IPS-18a (cell line): ENCODE data around the gene DMXL2.
"Not testable (repeated sequence)": the region's sequence is repeated elsewhere in the genome, so short reads cannot be mapped to it uniquely, and the experiment has no call there.

ENCODE experiments used
- H3K27ac ChIP-seq: one replicate; pipeline ENCODE4 v1.5.1; 2013; ENCODE audit warnings: low read length
- H3K27me3 ChIP-seq: one replicate; pipeline ENCODE4 v1.6.1; 2013; ENCODE audit warnings: mild to moderate bottlenecking, low read length; ENCODE audit not compliant: control insufficient read depth, insufficient read depth
- H3K36me3 ChIP-seq: one replicate; pipeline ENCODE4 v1.6.1; 2013; ENCODE audit warnings: low read depth, low read length; ENCODE audit not compliant: control insufficient read depth
- H3K4me1 ChIP-seq: one replicate; pipeline ENCODE4 v1.6.1; 2013; ENCODE audit warnings: low read depth, low read length; ENCODE audit not compliant: control insufficient read depth
- H3K4me3 ChIP-seq: one replicate; pipeline ENCODE4 v1.5.1; 2013; ENCODE audit warnings: low read length
- H3K9ac ChIP-seq: one replicate; pipeline ENCODE4 v1.6.1; 2013; ENCODE audit warnings: mild to moderate bottlenecking, low read length, moderate library complexity
- H3K9me3 ChIP-seq: one replicate; pipeline ENCODE4 v1.6.1; 2013; ENCODE audit warnings: low read depth, low read length; ENCODE audit not compliant: control insufficient read depth

DMXL2 gene

DNA sequence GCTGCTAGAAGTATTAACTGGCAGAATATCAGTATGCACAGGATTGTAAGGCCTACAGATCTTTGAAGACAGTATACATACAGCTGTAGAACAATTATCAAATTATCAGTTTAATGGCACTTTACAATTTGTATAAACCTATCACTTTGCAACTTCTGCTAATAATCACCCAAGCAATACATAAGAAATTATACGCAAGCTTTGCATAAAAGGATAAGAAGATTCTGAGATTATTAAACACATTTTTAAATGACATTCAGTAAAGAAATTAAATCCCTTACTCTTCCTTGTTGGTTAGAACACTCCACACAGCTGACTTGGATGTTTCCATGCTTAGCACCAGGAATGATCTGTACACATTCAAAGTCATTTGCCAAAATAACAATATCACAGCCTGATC lies 46.8 kb downstream of the DMXL2 start:
- H3K27me3 ChIP-seq = no peaks in the 10 kb centered on the region
- H3K27ac ChIP-seq = no peak overlapping the region
- H3K4me1 ChIP-seq = no peaks in the 10 kb centered on the region
- H3K36me3 ChIP-seq = no peaks in the 10 kb centered on the region
- H3K9me3 ChIP-seq = no peaks in the 10 kb centered on the region
- H3K4me3 ChIP-seq = no peak overlapping the region
- H3K9ac ChIP-seq = no peak overlapping the region

DNA sequence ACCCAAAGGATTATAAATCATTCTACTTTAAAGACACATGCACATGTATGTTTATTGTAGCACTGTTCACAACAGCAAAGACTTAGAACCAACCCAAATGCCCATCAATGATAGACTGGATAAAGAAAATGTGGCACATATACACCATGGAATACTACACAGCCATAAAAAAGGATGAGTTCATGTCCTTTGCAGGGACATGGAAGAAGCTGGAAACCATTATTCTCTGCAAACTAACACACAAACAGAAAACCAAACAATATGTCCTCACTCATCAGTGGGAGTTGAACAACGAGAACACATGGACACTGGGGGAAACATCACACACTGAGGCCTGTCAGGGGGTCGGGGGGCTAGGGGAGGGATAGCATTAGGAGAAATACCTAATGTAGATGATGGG lies 49.2 kb downstream of the DMXL2 start:
- not testable (repeated sequence) for H3K4me1 ChIP-seq, H3K36me3 ChIP-seq, H3K9me3 ChIP-seq, H3K9ac ChIP-seq, H3K4me3 ChIP-seq, H3K27ac ChIP-seq, H3K27me3 ChIP-seq

DNA sequence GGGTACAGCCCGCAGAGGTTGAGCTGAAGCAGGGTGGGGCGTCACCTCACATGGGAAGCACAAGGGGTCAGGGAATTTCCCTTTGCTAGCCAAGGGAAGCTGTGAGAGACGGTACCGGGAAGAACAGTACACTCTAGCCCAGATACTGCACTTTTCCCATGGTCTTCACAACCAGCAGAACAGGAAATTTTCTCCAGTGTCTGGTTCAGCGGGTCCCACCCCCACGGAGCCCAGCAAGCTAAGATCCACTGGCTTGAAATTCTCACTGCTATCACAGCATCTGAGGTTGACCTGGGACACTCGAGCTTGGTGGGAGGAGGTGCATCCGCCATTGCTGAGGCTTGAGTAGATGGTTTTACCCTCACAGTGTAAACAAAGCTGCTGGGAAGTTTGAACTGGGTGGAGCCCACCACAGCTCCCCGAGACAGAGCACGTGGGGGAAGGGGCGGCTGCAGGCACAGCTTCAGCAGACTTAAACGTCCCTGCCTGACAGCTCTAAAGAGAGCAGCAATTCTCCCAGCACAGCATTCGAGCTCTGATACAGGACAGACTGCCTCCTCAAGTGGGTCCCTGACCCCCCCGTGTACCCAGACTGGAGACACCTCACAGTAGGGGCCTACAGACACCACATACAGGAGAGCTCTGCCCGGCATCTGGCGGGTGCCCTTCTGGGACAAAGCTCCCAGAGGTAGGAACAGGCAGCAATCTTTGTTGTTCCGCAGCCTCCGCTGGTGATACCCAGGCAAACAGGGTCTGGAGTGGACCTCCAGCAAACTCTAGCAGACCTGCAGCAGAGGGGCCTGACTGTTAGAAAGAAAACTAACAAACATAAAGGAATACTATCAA lies 53.4 kb downstream of the DMXL2 start:
- H3K27me3 ChIP-seq, H3K27ac ChIP-seq, H3K36me3 ChIP-seq, H3K9ac ChIP-seq, H3K4me1 ChIP-seq, H3K9me3 ChIP-seq, H3K4me3 ChIP-seq: not testable (repeated sequence)

DNA sequence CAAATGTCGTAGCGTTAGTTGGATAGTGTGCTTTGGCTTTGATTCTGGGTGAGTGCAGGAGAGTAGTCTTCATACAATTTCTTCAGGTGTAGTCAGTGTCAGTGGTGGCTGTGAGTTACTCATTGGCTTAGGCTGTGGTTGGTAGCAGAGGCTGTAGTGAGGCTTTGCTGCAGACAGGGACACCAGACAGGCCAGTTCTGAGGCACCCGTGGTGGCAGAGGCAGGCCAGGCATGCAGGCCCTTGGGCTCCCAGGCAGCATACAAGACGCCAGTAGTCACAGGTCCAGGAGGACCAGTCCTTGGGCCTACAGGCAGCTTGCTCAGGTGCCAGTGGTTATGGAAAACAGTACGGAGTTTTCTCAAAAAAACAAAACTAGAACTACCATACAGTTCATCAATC lies 61.3 kb downstream of the DMXL2 start:
- Histone ChIP-seq H3K27me3 (no peaks in the 10 kb centered on the region), H3K4me3 (no peak overlapping the region), H3K9me3 (no peaks in the 10 kb centered on the region), H3K4me1 (no peaks in the 10 kb centered on the region), H3K27ac (no peak overlapping the region), H3K9ac (no peak overlapping the region), H3K36me3 (no peaks in the 10 kb centered on the region)

DNA sequence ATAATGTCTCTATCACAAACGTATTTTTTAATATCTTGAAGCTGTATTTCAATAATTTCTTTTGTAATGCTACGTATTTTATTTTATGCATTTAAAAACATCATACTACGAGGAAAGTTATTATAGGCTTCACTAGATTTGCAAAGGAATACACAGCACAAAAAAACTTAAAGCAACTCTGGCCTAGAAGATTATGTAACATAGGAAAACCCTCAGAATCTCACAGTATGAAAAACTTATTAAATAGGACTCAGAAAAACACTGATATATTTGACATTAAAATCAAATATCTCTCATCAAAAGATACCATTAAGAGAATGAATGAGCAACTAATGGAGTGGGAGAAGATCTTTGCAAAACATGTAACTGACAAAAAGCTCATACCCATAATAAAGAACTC lies 63.7 kb downstream of the DMXL2 start:
- no peaks in the 10 kb centered on the region for H3K36me3 ChIP-seq
- no peaks in the 10 kb centered on the region for H3K9me3 ChIP-seq
- no peak overlapping the region for H3K4me3 ChIP-seq
- no peaks in the 10 kb centered on the region for H3K4me1 ChIP-seq
- H3K27me3 ChIP-seq = no peaks in the 10 kb centered on the region
- no peak overlapping the region for H3K27ac ChIP-seq
- H3K9ac ChIP-seq = no peak overlapping the region

DNA sequence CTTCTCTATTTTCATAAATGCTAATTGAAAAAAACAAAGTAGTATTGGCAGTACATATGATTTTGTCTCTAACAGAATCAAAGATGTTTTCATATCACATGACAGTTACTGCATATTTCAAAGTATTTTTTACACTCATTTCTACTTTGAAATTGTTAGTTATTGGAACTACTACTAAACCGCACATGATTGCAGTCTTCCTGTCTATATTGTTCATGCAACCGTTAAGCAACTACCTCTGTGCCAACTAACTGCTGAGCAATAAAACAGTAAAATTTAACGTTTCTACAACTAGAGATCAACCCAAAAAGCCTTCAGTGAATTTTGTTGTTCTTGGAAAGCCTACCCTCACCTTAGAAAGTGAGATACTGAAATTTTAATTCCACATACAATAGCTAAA lies 64.2 kb downstream of the DMXL2 start:
- Histone ChIP-seq H3K9me3 (no peaks in the 10 kb centered on the region), H3K9ac (no peak overlapping the region), H3K27ac (no peak overlapping the region), H3K27me3 (no peaks in the 10 kb centered on the region), H3K4me1 (no peaks in the 10 kb centered on the region), H3K36me3 (no peaks in the 10 kb centered on the region), H3K4me3 (no peak overlapping the region)

DNA sequence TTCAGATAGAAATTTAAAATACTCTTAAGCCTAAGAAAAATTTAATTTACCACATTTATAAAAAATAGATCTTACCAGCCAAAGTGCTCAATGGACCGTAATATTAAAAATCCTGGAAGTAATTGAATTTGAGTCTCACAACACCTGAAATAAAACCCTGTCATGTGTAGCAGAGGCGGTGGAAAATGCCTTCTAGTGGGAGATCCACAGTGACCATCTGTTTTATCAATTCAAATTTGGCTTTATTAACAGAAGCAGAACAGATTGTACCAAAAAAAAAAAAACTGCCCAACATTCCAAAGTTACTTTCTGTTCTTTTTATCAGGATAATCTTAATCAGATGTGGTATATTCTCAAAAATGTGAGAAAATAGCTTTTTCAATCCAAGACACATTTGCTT lies 71.7 kb downstream of the DMXL2 start:
- no peak overlapping the region for H3K27ac ChIP-seq

DNA sequence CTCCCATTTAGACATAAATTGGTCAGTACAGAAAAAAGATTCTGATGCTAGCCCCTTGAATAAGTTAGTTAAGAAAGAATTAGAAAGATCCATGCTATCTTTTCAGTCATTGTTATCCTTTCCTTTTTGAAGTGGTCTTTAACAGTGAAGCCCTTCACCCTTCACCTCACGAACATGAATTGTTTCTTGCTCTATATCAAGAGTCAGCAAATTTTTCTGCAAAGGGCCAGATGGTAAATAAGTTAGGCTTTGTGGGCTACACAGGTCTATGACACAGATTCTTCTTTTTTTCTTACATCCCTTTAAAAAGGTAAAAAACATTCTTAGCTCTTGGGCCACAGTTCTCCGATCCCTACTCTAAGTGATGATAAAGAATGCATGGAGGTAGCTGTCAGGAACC lies 74.9 kb downstream of the DMXL2 start:
- Histone ChIP-seq H3K27me3 (no peaks in the 10 kb centered on the region), H3K27ac (no peak overlapping the region), H3K4me3 (no peak overlapping the region), H3K9ac (no peak overlapping the region), H3K36me3 (no peaks in the 10 kb centered on the region), H3K4me1 (no peaks in the 10 kb centered on the region), H3K9me3 (no peaks in the 10 kb centered on the region)

More for the DNA sequence above, 71.7 kb downstream of the DMXL2 start:
- Histone ChIP-seq H3K4me1 (no peaks in the 10 kb centered on the region), H3K9ac (no peak overlapping the region), H3K36me3 (no peaks in the 10 kb centered on the region), H3K4me3 (no peak overlapping the region), H3K27me3 (no peaks in the 10 kb centered on the region), H3K9me3 (no peaks in the 10 kb centered on the region)

DNA sequence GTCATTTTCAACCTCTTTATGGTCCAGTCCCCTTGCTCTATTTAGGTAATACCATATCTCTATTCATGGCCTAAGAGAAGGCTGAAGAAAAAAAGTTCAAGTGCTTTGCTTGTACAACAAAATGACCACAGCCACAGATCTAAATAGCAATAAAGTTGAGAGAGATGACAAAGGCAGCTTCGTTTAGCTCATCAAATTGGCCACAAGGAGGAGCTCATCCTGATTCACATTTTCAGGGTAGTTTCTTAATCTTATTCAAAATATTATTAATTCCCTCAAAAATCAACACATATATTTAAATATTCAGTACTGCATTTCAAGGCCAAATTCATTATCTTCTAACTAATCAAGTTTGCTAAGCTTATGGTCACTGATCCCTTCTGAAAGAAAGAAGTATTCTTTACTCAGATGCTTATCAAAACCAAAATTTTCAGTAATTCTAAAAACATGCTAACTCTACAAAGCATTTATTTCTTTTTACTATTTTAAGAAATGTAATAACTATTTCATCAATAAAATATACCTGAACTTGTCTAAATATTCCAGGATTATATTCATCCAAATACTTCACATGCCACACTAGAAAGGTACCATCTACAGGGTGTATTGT lies 85.5 kb downstream of the DMXL2 start:
- no peak overlapping the region for H3K9ac ChIP-seq
- no peaks in the 10 kb centered on the region for H3K27me3 ChIP-seq
- H3K4me3 ChIP-seq = no peak overlapping the region
- no peaks in the 10 kb centered on the region for H3K9me3 ChIP-seq
- H3K27ac ChIP-seq = no peak overlapping the region
- H3K36me3 ChIP-seq = no peaks in the 10 kb centered on the region
- H3K4me1 ChIP-seq = no peaks in the 10 kb centered on the region

DNA sequence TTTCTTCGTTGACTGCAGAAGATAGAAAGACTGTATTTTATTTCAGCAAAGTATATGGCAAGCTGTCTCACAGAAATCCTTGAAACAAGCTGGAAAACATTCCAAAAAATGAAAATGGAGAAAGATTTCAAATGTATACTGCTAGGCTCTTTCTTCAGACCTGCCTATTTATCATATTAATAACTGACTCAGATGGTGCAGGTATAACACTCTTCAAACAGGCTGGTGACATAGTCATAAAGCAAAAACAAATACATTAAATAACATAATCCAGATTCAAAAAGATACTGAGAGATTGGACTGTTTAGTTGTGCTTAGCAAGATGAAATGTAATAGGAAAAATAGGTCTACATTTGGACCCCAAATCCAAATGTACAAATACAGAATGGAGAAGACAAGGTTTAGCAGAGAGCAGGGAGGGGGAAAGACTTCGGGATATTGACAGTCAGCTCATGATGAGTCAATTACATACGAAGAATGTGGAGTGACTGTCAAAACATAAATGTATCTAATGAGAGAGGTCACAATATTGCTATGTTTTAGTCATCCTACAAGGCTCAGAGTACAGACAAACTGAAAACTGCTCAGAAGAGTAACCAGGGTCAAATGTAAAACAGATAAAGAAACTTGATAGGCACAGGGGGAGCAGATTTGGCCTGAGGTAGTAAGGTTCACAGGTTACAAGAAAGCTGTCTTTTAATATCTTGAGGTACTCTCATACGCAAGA lies 88.7 kb downstream of the DMXL2 start:
- Histone ChIP-seq H3K27ac (no peak overlapping the region), H3K36me3 (no peaks in the 10 kb centered on the region), H3K27me3 (no peaks in the 10 kb centered on the region), H3K9ac (no peak overlapping the region), H3K4me3 (no peak overlapping the region), H3K4me1 (no peaks in the 10 kb centered on the region), H3K9me3 (no peaks in the 10 kb centered on the region)

DNA sequence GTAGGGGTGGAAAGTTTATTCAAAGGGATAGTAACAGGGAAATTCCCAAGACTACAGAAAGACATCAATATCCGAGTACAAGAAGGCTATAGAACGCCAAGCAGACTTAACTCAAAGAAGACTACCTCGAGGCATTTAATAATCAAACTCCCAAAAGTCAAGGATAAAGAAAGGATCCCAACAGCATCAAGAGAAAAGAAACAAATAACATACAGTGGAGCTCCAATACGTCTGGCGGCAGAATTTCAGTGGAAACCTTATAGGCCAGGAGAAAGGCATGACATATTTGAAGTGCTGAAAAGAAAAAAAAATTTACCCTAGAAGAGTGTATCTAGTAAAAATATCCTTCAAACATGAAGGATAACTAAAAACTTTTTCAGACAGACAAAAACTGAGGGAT lies 95.6 kb downstream of the DMXL2 start:
- Histone ChIP-seq H3K27ac (no peak overlapping the region), H3K9me3 (no peaks in the 10 kb centered on the region), H3K36me3 (no peaks in the 10 kb centered on the region), H3K27me3 (no peaks in the 10 kb centered on the region), H3K4me1 (no peaks in the 10 kb centered on the region), H3K4me3 (no peak overlapping the region), H3K9ac (no peak overlapping the region)
